Measurements from ENCODE around the gene LYPD6B. TPM values are rescaled to one million over a fixed set of nuclear protein-coding genes. Genes with fewer than 3 reads are reported as not detected.

LYPD6B gene
- total and polyA plus RNA-seq, 2 experiments from 2014 or later = 1.7 to 3.6 TPM

GRCh38 chr2:149226790-149227189 is 188.3 kb downstream of the LYPD6B start:
- H3K27ac Mint-ChIP-seq = no peak overlapping the region
- TF ChIP-seq ETS1 (IDR thresholded peaks at IDR 0.05) (no peak), ZNF462 (CRISPR knock-in tag; IDR thresholded peaks at IDR 0.05) (no peak)
- Histone ChIP-seq H3K79me2 (replicated peaks; ENCODE audit: insufficient read depth) (no peaks in the 10 kb centered on the region), H3K4me2 (no peak overlapping the region), H4K20me1 (replicated peaks; ENCODE audit: insufficient read depth) (no peaks in the 10 kb centered on the region), H3K27me3 (ENCODE audit: insufficient read depth) (no peaks in the 10 kb centered on the region), H2AFZ (peak overlapping the region; percentile 61), H3K4me3 (no peak overlapping the region), H3K36me3 (ENCODE audit: insufficient read depth) (no peaks in the 10 kb centered on the region), H3K4me1 (ENCODE audit: insufficient read depth) (0 out of 2 replicates have a peak, but pooled peaks cover 3% of the 10 kb centered on the region), H3K9me2 (ENCODE audit: insufficient read depth) (no peaks in the 10 kb centered on the region), H3F3A (replicated peaks; ENCODE audit: low read depth) (no peaks in the 10 kb centered on the region), H3K27ac (ENCODE audit: low read depth) (no peak overlapping the region)
- ATAC-seq (no peak), DNase-seq (ENCODE audit: low spot score) (no peak)
- H3K36me3 Mint-ChIP-seq (ENCODE audit: low read depth) = no peaks in the 10 kb centered on the region
- H3K4me1 Mint-ChIP-seq = peaks cover 24% of the 10 kb centered on the region
- H3K27me3 Mint-ChIP-seq (ENCODE audit: insufficient read depth, low read depth, poor library complexity) = peaks cover 5% of the 10 kb centered on the region
- H3K9me3 Mint-ChIP-seq = no peaks in the 10 kb centered on the region
- H3K4me3 Mint-ChIP-seq = no peak overlapping the region

- H3K36me3 Mint-ChIP-seq (ENCODE audit: low read depth) = no peaks in the 10 kb centered on the region
- Histone ChIP-seq H3K9me2 (ENCODE audit: insufficient read depth) (no peaks in the 10 kb centered on the region), H2AFZ (no peak overlapping the region), H3K4me2 (no peak overlapping the region), H3K27ac (ENCODE audit: low read depth) (no peak overlapping the region), H3K36me3 (ENCODE audit: insufficient read depth) (no peaks in the 10 kb centered on the region), H3F3A (replicated peaks; ENCODE audit: low read depth) (no peaks in the 10 kb centered on the region), H3K4me3 (no peak overlapping the region), H3K79me2 (replicated peaks; ENCODE audit: insufficient read depth) (no peaks in the 10 kb centered on the region), H3K4me1 (ENCODE audit: insufficient read depth) (no peaks in the 10 kb centered on the region), H4K20me1 (replicated peaks; ENCODE audit: insufficient read depth) (no peaks in the 10 kb centered on the region), H3K27me3 (ENCODE audit: insufficient read depth) (no peaks in the 10 kb centered on the region)
- peaks cover 5% of the 10 kb centered on the region for H3K27me3 Mint-ChIP-seq (ENCODE audit: insufficient read depth, low read depth, poor library complexity)
- no peak overlapping the region for H3K4me3 Mint-ChIP-seq
- no peak for DNase-seq (ENCODE audit: low spot score)
- H3K9me3 Mint-ChIP-seq = no peaks in the 10 kb centered on the region
- ATAC-seq = no peak
- H3K4me1 Mint-ChIP-seq = no peaks in the 10 kb centered on the region; the same call in 2 of the 3 replicates
- no peak overlapping the region for H3K27ac Mint-ChIP-seq
- no peak for TF ChIP-seq POLR2AphosphoS5 (IDR thresholded peaks at IDR 0.05; ENCODE audit: low read depth)
- TF ChIP-seq CREB1 (CRISPR knock-in tag; IDR thresholded peaks at IDR 0.05; ENCODE audit: low read depth) = no peak
- no peak for TF ChIP-seq JUNB (IDR thresholded peaks at IDR 0.05; ENCODE audit: unreplicated experiment)
- TF ChIP-seq STAT1 (IDR thresholded peaks at IDR 0.05; ENCODE audit: unreplicated experiment) = no peak
- no peak for TF ChIP-seq EZH2 (IDR thresholded peaks at IDR 0.05; ENCODE audit: low read depth, unreplicated experiment)
- TF ChIP-seq ZNF114 (CRISPR knock-in tag; IDR thresholded peaks at IDR 0.05) = no peak
- TF ChIP-seq CTCF (conservative IDR thresholded peaks at IDR 0.05; ENCODE audit: low read depth in 2 of 2) = no peak
Observed at GRCh38 chr2:149235816-149236375, 197.4 kb downstream of the LYPD6B start.
